ENCODE measurements around the gene NCK2. TPM values are rescaled to one million over a fixed set of nuclear protein-coding genes. Genes with fewer than 3 reads are reported as not detected.
A peak's percentile ranks its signal among the peaks of the same experiment; 100 is the strongest.

The NCK2 gene
- total and polyA plus RNA-seq, 9 of the 15 experiments (the other 6 are each of a cell fraction or from before 2014, with no cell fraction given) = 0.90 to 27.9 (median 15.9) TPM

DNA sequence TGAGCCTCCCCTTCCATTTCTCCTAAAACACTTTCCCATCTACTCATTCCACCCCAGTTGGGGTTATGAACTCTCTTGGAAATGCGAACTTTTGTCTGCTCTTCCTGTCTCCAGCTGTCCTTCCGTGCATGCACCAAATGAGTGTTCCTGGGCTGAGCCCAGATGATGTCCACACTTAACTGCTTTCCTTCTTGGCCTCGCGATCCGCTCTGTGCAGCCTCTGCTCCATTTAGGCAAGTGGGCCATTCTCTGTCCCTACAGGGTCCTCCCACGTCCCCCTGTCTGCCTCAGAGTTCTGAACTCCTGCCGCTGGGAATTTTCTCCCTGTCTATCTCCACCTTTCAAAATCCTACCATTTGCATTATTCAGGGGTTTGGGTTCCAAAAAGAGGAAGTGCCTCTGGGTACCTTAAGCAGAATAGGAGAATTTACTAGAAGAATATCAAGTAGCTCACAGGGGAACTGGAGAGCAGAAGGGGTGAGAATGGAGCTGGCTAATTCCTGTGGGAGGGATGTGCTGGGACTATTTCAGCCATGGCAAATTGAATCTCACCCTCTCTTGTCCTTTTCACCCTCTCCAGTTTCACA is 4.7 kb upstream of the NCK2 start:
- WGBS (ENCODE audit: insufficient coverage, low coverage, missing lambda C conversion rate) = 51% methylated on average over 7 of the region's 7 CpGs
- FAIRE-seq (no peak), DNase-seq (ENCODE audit: extremely low read depth in 1 of 4, low spot score in 3 of 4) (no peak), ATAC-seq (no peak)
- Histone ChIP-seq H2AFZ (ENCODE audit: low read depth, low read length) (no peak overlapping the region; the same call in 1 of the 2 replicates), H3K9me1 (ENCODE audit: control insufficient read depth, insufficient read depth, low read length) (no peaks in the 10 kb centered on the region), H3K27me3 (ENCODE audit: control insufficient read depth in 2 of 2, insufficient read depth in 2 of 2, low read length in 2 of 2) (no peaks in the 10 kb centered on the region), H3K27ac (ENCODE audit: extremely low read depth, low read depth, low read length) (no peak overlapping the region), H3K9ac (ENCODE audit: insufficient read depth in 1 of 2, low read depth in 2 of 2, low read length in 2 of 2) (no peak overlapping the region), H3K36me3 (ENCODE audit: control insufficient read depth, insufficient read depth, low read length) (no peaks in the 10 kb centered on the region), H3K79me2 (ENCODE audit: control insufficient read depth, insufficient read depth, low read length) (no peaks in the 10 kb centered on the region; the same call in 2 of the 3 replicates), H3K9me3 (replicated peaks; ENCODE audit: control insufficient read depth, insufficient read depth, low read depth, low read length) (no peaks in the 10 kb centered on the region), H3K4me1 (replicated peaks in 1 of 2; ENCODE audit: control insufficient read depth in 2 of 2, insufficient read depth in 2 of 2, low read length in 2 of 2) (peaks cover 0 to under 1% of the 10 kb centered on the region in 2 experiments; a peak in 4 of 5 replicates), H4K20me1 (replicated peaks; ENCODE audit: control insufficient read depth, insufficient read depth, low read length) (no peaks in the 10 kb centered on the region), H3K4me2 (ENCODE audit: insufficient read depth, low read length) (no peak overlapping the region), H3K4me3 (no peak overlapping the region)
- ChIA-PET POLR2A (interaction anchor here (0.8 to 0.9 kb wide), 2 partner anchors 9 to 10 kb away, joined by 3 to 4 read pairs; no protein-coding TSS in a partner anchor), CTCF (ENCODE audit: low intra/inter-chr PET ratio) (no interaction called here)
- BruUV-seq (replicated peaks) = no TSS peak
- intact Hi-C loops (cut with micrococcal nuclease) = no loop called here
- 0 out of 2 replicates have a peak, but pooled peaks have one; percentile 22 for TF ChIP-seq ELF1 (tag; IDR thresholded peaks at IDR 0.05)
- peak; percentile 99 for TF ChIP-seq SPI1 (IDR thresholded peaks at IDR 0.05; ENCODE audit: borderline replicate concordance, low read depth, low read length)
- TF ChIP-seq XRCC3 (IDR thresholded peaks at IDR 0.05) = no peak
- in situ Hi-C loops (cut with MboI) = no loop called here

- Histone ChIP-seq H3K4me2 (ENCODE audit: insufficient read depth, low read length) (no peak overlapping the region), H3K36me3 (ENCODE audit: control insufficient read depth, insufficient read depth, low read length) (no peaks in the 10 kb centered on the region), H4K20me1 (replicated peaks; ENCODE audit: control insufficient read depth, insufficient read depth, low read length) (no peaks in the 10 kb centered on the region; the same call in 1 of the 2 replicates), H3K4me1 (replicated peaks in 1 of 2; ENCODE audit: control insufficient read depth in 2 of 2, insufficient read depth in 2 of 2, low read length in 2 of 2) (peaks cover 6 to 11% of the 10 kb centered on the region in 2 experiments), H3K27me3 (ENCODE audit: control insufficient read depth in 2 of 2, insufficient read depth in 2 of 2, low read length in 2 of 2) (no peaks in the 10 kb centered on the region), H3K9me3 (replicated peaks; ENCODE audit: control insufficient read depth, insufficient read depth, low read depth, low read length) (no peaks in the 10 kb centered on the region), H3K9ac (ENCODE audit: insufficient read depth in 1 of 2, low read depth in 2 of 2, low read length in 2 of 2) (no peak overlapping the region), H3K4me3 (no peak overlapping the region), H3K27ac (ENCODE audit: extremely low read depth, low read depth, low read length) (no peak overlapping the region), H2AFZ (ENCODE audit: low read depth, low read length) (no peak overlapping the region), H3K9me1 (ENCODE audit: control insufficient read depth, insufficient read depth, low read length) (no peaks in the 10 kb centered on the region), H3K79me2 (ENCODE audit: control insufficient read depth, insufficient read depth, low read length) (peaks cover 11% of the 10 kb centered on the region)
- no TSS peak for BruUV-seq (replicated peaks)
- no peak for ATAC-seq
- 35% methylated on average over 3 of the region's 3 CpGs for WGBS (ENCODE audit: insufficient coverage, low coverage, missing lambda C conversion rate)
- ChIA-PET CTCF (ENCODE audit: low intra/inter-chr PET ratio) (no interaction called here), POLR2A (interaction anchor here (0.6 to 0.9 kb wide), 2 partner anchors 9 to 378 kb away, joined by 3 read pairs; no protein-coding TSS in a partner anchor)
- TF ChIP-seq DNMT1 (IDR thresholded peaks at IDR 0.05) (no peak), U2AF1 (optimal IDR thresholded peaks at IDR 0.05; ENCODE audit: low read depth, low read length) (no peak), JUNB (CRISPR knock-in tag; conservative IDR thresholded peaks at IDR 0.05) (no peak)
- FAIRE-seq = no peak
- in situ Hi-C loops (cut with MboI) = no loop called here
- intact Hi-C loops (cut with micrococcal nuclease) = no loop called here
- no peak for DNase-seq (ENCODE audit: extremely low read depth in 1 of 4, low spot score in 3 of 4)
These were observed 3.5 kb upstream of the NCK2 start for GRCh38 chr2:105741174-105741573.

Data from K562 (cell line).